Astrocyte of the cerebellum (primary cell): ENCODE data around the gene ATP6V1D.
A peak's percentile ranks its signal among the peaks of the same experiment; 100 is the strongest.

ENCODE experiments used
- DNase-seq: peaks from one replicate; pipeline ENCODE4 v3.0.0-alpha.2; 2011; ENCODE audit warnings: low read depth
- H3K4me3 ChIP-seq: 2 replicates; pipeline ENCODE4 v1.5.1; 2011; ENCODE audit warnings: mild to moderate bottlenecking, low read depth, low read length, moderate library complexity
- CTCF ChIP-seq: IDR thresholded peaks from 2 replicates; pipeline ENCODE4 v1.5.1; 2012; ENCODE audit warnings: low read length, low read depth, moderate library complexity, mild to moderate bottlenecking; ENCODE audit errors: missing control alignments
- in situ Hi-C: cut with HindIII; loops from 2 replicates; pipeline ENCODE4 v1.10.0; 2017; ENCODE audit warnings: low sequenced_read_pairs

The ATP6V1D gene

GRCh38 chr14:67371247-67372148 is 11.9 kb upstream of the ATP6V1D start:
- in situ Hi-C loops = no loop called here
- no peak for DNase-seq

GRCh38 chr14:67370830-67371229 is 11.2 kb upstream of the ATP6V1D start:
- in situ Hi-C loops = no loop called here
- TF ChIP-seq CTCF = no peak
- no peak for DNase-seq
- no peak overlapping the region for H3K4me3 ChIP-seq

More at GRCh38 chr14:67371247-67372148, 11.9 kb upstream of the ATP6V1D start:
- no peak overlapping the region for H3K4me3 ChIP-seq
- TF ChIP-seq CTCF = no peak

- in situ Hi-C loops = no loop called here
- no peak for DNase-seq
- TF ChIP-seq CTCF = no peak
- no peak overlapping the region for H3K4me3 ChIP-seq
These were observed 5.9 kb upstream of the ATP6V1D start for GRCh38 chr14:67365476-67365875.

GRCh38 chr14:67360470-67361206 is 1.0 kb upstream of the ATP6V1D start:
- DNase-seq = no peak
- H3K4me3 ChIP-seq = peak overlapping the region; percentile 65
- in situ Hi-C loops = no loop called here
- TF ChIP-seq CTCF = no peak

- in situ Hi-C loops = no loop called here
- H3K4me3 ChIP-seq = peak overlapping the region; percentile 65
- no peak for TF ChIP-seq CTCF
- DNase-seq = no peak
These were observed 455 bp downstream of the ATP6V1D start for GRCh38 chr14:67358924-67359774.

GRCh38 chr14:67357969-67358354 is 1.6 kb downstream of the ATP6V1D start:
- in situ Hi-C loops = no loop called here
- H3K4me3 ChIP-seq = peak overlapping the region; percentile 65
- TF ChIP-seq CTCF = no peak
- DNase-seq = no peak
